Suprapubic skin (tissue), 4 donors: ENCODE data around the gene ASIC4. TPM values are rescaled to one million over a fixed set of nuclear protein-coding genes. Genes with fewer than 3 reads are reported as not detected.

ENCODE experiments used
- DNase-seq, 2 donors: peaks; one replicate each; pipeline ENCODE4 v3.0.0-alpha.2; 2019; ENCODE audit warnings: low spot score in 2 of 2
- H3K27ac ChIP-seq: fragments of 200-600 bp; sonication (generic); one replicate; pipeline ENCODE4 v1.5.1; 2019
- H3K27me3 ChIP-seq: fragments of 200-600 bp; sonication (generic); one replicate; pipeline ENCODE4 v1.5.1; 2019
- H3K36me3 ChIP-seq: fragments of 200-600 bp; sonication (generic); one replicate; pipeline ENCODE4 v1.5.1; 2019
- H3K4me1 ChIP-seq: fragments of 200-600 bp; sonication (generic); one replicate; pipeline ENCODE4 v1.5.1; 2019
- H3K4me3 ChIP-seq: fragments of 200-600 bp; sonication (generic); one replicate; pipeline ENCODE4 v1.5.1; 2019; ENCODE audit warnings: mild to moderate bottlenecking
- H3K9me3 ChIP-seq: fragments of 200-600 bp; sonication (generic); one replicate; pipeline ENCODE4 v1.5.1; 2019
- EP300 ChIP-seq: sonication (generic); formaldehyde crosslinking; IDR thresholded peaks from one replicate; pipeline ENCODE4 v1.6.1; 2017; ENCODE audit warnings: antibody characterized with exemption
- POLR2A ChIP-seq, 2 donors: fragments of 450-650 bp; IDR thresholded peaks; one replicate each; pipeline ENCODE4 v1.6.1; 2017; ENCODE audit warnings: antibody characterized with exemption in 2 of 2, mild to moderate bottlenecking in 2 of 2, moderate library complexity in 2 of 2
- POLR2AphosphoS5 ChIP-seq, 3 donors: sonication (generic); formaldehyde crosslinking; IDR thresholded peaks; one replicate each; pipeline ENCODE4 v1.6.1; 2017; ENCODE audit warnings: antibody characterized with exemption in 3 of 3
- WGBS: methylation state at CpG from one replicate; pipeline ENCODE4 v1.1.5; 2018; 5-methylcytosine and 5-hydroxymethylcytosine counted together
- total RNA-seq, 4 donors: library from RNA; depleted of rRNA; stranded (reverse); fragments of >200 nt; gene quantifications; one replicate each; pipeline ENCODE4 v1.1.0, GENCODE V29; 2016
- TF ChIP-seq, protein P1 (sequence below), 2 donors: fragments of 200-600 bp in 1 of 2; fragments of 450-650 bp in 1 of 2; sonication (generic) in 1 of 2; IDR thresholded peaks; one replicate each; pipeline ENCODE4 v1.5.1; 2016 to 2019; ENCODE audit warnings: antibody characterized with exemption in 2 of 2, mild to moderate bottlenecking in 1 of 2, moderate library complexity in 1 of 2

Gene ASIC4
- total RNA-seq, 4 donors from 2014 or later = not detected

DNA sequence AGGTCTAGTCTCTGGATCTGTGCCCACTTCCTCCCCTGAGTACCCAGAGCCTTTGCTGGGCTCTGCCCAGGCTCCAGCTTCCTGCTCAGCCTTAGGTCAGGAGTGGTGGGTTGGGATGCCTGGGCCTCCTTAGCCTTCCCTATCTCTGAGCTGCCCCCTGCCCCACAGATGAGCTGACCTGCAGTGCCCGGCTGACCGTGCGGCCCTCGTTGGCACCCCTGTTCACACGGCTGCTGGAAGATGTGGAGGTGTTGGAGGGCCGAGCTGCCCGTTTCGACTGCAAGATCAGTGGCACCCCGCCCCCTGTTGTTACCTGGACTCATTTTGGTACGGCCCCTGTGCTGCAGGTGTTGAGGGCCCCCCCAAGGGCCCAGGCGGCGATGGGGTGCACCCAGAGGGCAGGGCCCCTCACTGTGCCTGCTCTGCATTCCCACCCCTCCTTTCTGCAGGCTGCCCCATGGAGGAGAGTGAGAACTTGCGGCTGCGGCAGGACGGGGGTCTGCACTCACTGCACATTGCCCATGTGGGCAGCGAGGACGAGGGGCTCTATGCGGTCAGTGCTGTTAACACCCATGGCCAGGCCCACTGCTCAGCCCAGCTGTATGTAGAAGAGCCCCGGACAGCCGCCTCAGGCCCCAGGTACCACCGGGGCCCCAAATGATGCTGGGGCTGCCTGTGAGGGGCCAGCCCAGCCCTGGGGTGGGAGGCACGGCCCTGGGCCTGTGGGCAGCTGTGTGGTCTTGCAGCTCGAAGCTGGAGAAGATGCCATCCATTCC, 45.7 kb upstream of the ASIC4 start:
- Histone ChIP-seq H3K9me3 (no peaks in the 10 kb centered on the region), H3K36me3 (no peaks in the 10 kb centered on the region), H3K27ac (no peak overlapping the region), H3K27me3 (no peaks in the 10 kb centered on the region), H3K4me3 (no peak overlapping the region), H3K4me1 (no peaks in the 10 kb centered on the region)
- no peak for DNase-seq
- WGBS = 92% methylated on average over 7 of the region's 23 CpGs
- TF ChIP-seq, protein P1, sequence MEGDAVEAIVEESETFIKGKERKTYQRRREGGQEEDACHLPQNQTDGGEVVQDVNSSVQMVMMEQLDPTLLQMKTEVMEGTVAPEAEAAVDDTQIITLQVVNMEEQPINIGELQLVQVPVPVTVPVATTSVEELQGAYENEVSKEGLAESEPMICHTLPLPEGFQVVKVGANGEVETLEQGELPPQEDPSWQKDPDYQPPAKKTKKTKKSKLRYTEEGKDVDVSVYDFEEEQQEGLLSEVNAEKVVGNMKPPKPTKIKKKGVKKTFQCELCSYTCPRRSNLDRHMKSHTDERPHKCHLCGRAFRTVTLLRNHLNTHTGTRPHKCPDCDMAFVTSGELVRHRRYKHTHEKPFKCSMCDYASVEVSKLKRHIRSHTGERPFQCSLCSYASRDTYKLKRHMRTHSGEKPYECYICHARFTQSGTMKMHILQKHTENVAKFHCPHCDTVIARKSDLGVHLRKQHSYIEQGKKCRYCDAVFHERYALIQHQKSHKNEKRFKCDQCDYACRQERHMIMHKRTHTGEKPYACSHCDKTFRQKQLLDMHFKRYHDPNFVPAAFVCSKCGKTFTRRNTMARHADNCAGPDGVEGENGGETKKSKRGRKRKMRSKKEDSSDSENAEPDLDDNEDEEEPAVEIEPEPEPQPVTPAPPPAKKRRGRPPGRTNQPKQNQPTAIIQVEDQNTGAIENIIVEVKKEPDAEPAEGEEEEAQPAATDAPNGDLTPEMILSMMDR (IDR thresholded peaks at IDR 0.05) = no peak
- TF ChIP-seq POLR2A (IDR thresholded peaks at IDR 0.05) = no peak
- TF ChIP-seq EP300 = no peak
- TF ChIP-seq POLR2AphosphoS5 (IDR thresholded peaks at IDR 0.05) = no peak

DNA sequence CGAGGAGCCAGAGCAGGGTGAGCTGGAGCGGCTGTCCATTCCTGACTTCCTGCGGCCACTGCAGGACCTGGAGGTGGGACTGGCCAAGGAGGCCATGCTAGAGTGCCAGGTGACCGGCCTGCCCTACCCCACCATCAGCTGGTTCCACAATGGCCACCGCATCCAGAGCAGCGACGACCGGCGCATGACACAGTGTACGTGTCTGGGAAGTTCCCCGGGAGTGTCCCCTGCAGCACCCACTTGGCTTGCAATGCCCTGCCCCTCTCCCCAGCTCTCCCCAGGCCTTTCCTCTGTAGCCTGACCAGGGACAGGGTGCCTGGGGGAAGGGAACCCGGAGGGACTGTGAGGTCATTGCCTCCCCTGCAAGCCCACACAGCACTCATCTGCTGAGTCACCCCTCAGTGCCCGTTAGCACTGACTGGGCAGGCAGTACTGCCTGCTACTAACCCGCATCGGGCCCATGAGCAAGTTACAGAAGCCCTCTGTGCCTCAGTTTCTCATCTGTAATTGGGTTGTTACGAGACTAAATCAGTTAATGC, 45.0 kb upstream of the ASIC4 start:
- Histone ChIP-seq H3K9me3 (no peaks in the 10 kb centered on the region), H3K36me3 (no peaks in the 10 kb centered on the region), H3K27ac (no peak overlapping the region), H3K4me1 (no peaks in the 10 kb centered on the region), H3K4me3 (no peak overlapping the region), H3K27me3 (peaks cover 2% of the 10 kb centered on the region)
- TF ChIP-seq POLR2AphosphoS5 (IDR thresholded peaks at IDR 0.05) (no peak), EP300 (no peak), POLR2A (IDR thresholded peaks at IDR 0.05) (no peak)
- TF ChIP-seq, protein P1 (IDR thresholded peaks at IDR 0.05) = no peak
- 69% methylated on average over 7 of the region's 16 CpGs for WGBS
- DNase-seq = no peak

DNA sequence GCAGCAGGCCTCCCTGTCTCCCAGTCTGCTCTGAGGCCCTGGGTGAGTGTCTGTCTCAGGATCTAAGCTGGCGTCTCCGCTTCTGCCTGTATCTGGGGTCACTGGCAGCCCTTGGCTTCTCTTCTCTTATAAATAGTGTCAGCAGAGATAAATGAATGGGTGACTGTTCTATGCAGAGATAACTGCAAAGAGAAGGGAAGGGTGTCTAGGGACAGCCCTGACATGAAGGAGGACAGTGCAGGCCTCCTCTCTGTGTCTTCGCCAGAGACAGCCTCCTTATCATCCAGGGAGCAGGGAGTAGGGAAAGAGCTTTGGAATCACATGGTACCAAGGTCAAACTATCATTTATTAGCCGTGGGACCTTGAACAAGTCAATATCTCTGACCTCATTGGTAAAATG, 43.9 kb upstream of the ASIC4 start:
- Histone ChIP-seq H3K4me3 (no peak overlapping the region), H3K4me1 (no peaks in the 10 kb centered on the region), H3K36me3 (no peaks in the 10 kb centered on the region), H3K27ac (no peak overlapping the region), H3K9me3 (no peaks in the 10 kb centered on the region), H3K27me3 (peaks cover 3% of the 10 kb centered on the region)
- DNase-seq = no peak
- TF ChIP-seq, protein P1 (IDR thresholded peaks at IDR 0.05) = no peak
- no peak for TF ChIP-seq POLR2A (IDR thresholded peaks at IDR 0.05)
- TF ChIP-seq EP300 = no peak
- TF ChIP-seq POLR2AphosphoS5 (IDR thresholded peaks at IDR 0.05) = no peak
- WGBS = 92% methylated on average over 4 of the region's 4 CpGs

DNA sequence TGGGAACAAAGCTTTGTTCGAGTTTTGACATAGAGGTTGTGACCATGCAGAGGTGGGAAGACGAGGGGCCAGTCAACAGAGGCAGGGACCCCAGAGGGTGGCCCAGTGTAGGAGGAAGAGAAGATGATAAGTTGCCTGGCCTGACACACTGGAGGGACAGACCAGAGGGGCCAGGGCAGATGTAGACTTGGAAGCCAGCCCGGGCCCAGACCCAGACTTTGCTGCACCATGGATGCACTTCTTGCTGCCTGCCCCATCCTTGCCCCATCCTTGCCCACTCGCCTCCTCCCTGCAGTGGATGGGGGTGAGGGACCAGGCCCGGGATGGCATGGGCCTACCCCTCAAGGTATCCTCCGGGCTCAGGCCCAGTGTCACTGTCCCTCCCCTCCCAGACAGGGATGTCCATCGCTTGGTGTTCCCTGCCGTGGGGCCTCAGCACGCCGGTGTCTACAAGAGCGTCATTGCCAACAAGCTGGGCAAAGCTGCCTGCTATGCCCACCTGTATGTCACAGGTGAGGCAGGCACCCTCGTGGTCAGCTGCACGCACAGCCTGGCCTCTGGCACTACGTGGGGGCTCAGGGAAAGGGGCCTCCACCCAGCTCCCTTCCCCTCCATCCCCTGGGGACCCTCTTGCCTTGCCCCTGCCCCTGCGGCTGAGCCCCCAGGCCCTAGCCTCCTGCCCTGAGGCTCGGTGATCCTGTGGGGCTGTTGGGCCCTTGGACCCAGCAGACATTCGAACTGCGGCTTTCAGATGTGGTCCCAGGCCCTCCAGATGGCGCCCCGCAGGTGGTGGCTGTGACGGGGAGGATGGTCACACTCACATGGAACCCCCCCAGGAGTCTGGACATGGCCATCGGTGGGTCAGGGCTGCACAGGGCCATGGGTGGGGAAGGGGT, 42.6 kb upstream of the ASIC4 start:
- DNase-seq = no peak
- TF ChIP-seq, protein P1 (IDR thresholded peaks at IDR 0.05) = no peak
- TF ChIP-seq POLR2AphosphoS5 (IDR thresholded peaks at IDR 0.05) (no peak), POLR2A (IDR thresholded peaks at IDR 0.05) (no peak), EP300 (no peak)
- H3K4me1 ChIP-seq = no peaks in the 10 kb centered on the region
- H3K27me3 ChIP-seq = peaks cover 9% of the 10 kb centered on the region
- H3K36me3 ChIP-seq = no peaks in the 10 kb centered on the region
- H3K27ac ChIP-seq = no peak overlapping the region
- 91% methylated on average over 5 of the region's 22 CpGs for WGBS
- H3K9me3 ChIP-seq = no peaks in the 10 kb centered on the region
- H3K4me3 ChIP-seq = no peak overlapping the region
